GM21717 (cell line): ENCODE data around the gene RAB22A.
"Not testable (repeated sequence)": the region's sequence is repeated elsewhere in the genome, so short reads cannot be mapped to it uniquely, and the experiment has no call there.

Experiments used
- ATAC-seq: cut with Tn5 transposase; IDR thresholded peaks from one replicate; pipeline ENCODE4 v1.9.1; 2021; ENCODE audit warnings: mild to moderate bottlenecking, moderate library complexity; ENCODE audit not compliant: unreplicated experiment

The RAB22A gene

GRCh38 chr20:58407201-58407873 lies 97.8 kb downstream of the RAB22A start:
- ATAC-seq: no peak

- ATAC-seq: peak; percentile 68
Measured at GRCh38 chr20:58407966-58408557, 98.5 kb downstream of the RAB22A start.

- ATAC-seq: no peak
Measured at GRCh38 chr20:58408603-58409246, 99.2 kb downstream of the RAB22A start.

- not testable (repeated sequence) for ATAC-seq
Measured at GRCh38 chr20:58414216-58414615, 104.7 kb downstream of the RAB22A start.

DNA sequence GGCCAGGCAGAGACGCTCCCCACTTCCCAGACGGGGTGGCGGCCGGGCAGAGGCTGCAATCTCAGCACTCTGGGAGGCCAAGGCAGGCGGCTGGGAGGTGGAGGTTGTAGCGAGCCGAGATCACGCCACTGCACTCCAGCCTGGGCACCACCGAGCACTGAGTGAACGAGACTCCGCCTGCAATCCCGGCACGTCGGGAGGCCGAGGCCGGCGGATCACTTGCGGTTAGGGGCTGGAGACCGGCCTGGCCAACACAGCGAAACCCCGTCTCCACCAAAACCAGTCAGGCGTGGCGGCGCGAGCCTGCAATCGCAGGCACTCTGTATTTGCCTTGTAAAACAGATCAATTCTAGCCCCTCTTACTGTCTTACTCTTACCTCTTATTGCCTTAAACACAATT lies 105.3 kb downstream of the RAB22A start:
- not testable (repeated sequence) for ATAC-seq

GRCh38 chr20:58416057-58416456 lies 106.5 kb downstream of the RAB22A start:
- ATAC-seq: no peak

DNA sequence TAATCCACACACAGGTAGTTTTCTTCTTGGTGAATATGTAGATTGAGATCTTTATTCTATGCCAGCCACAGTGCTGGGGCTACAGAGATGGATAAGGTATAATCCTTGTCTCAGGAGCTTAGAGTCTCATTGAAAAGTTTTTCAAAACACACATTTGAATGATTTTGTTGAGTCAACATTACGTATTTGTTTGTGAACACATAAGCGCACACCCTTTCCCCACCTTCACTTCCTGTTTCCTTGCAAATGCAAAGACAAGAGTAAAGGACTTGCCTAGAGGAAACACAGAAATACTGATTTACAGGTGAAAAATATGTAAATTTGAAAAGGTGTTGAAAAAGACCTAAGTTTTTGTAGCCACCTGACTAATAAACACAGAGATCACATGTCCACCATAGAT lies 107.3 kb downstream of the RAB22A start:
- ATAC-seq: no peak
